Stomach (tissue), 9 donors: ENCODE data around the gene BZW1. TPM values are rescaled to one million over a fixed set of nuclear protein-coding genes. Genes with fewer than 3 reads are reported as not detected.

Experiments
- DNase-seq, 2 donors: peaks; one replicate each; pipeline versions ENCODE4 v3.0.0 to v3.0.0-alpha.2; 2013 to 2019
- H3K27ac ChIP-seq, 5 donors: fragments of 200-600 bp in 4 of 5; sonication (generic) in 4 of 5; one replicate each; pipeline ENCODE4 v1.5.1; 2013 to 2019; ENCODE audit warnings: mild to moderate bottlenecking in 1 of 5, moderate library complexity in 1 of 5
- H3K27me3 ChIP-seq, 3 donors: fragments of 200-600 bp; sonication (generic); one replicate each; pipeline ENCODE4 v1.5.1; 2017 to 2019; ENCODE audit warnings: mixed run types in 1 of 3
- H3K36me3 ChIP-seq, 4 donors: fragments of 200-600 bp; sonication (generic); 1 replicate in 3 of 4; 2 replicates in 1 of 4; pipeline ENCODE4 v1.5.1; 2016 to 2019
- H3K4me1 ChIP-seq, 4 donors: fragments of 200-600 bp; sonication (generic); one replicate each; pipeline ENCODE4 v1.5.1; 2016 to 2019
- H3K4me3 ChIP-seq, 4 donors: fragments of 200-600 bp; sonication (generic) in 3 of 4; one replicate each; pipeline ENCODE4 v1.5.1; 2016 to 2019; ENCODE audit warnings: mild to moderate bottlenecking in 1 of 4
- H3K9me3 ChIP-seq, 4 donors: fragments of 200-600 bp; sonication (generic); one replicate each; pipeline ENCODE4 v1.5.1; 2016 to 2019
- EP300 ChIP-seq: sonication (generic); formaldehyde crosslinking; IDR thresholded peaks from one replicate; pipeline ENCODE4 v1.6.1; 2017; ENCODE audit warnings: antibody characterized with exemption
- POLR2A ChIP-seq, 4 donors: fragments of 450-650 bp; IDR thresholded peaks; one replicate each; pipeline ENCODE4 v1.6.1; 2016; ENCODE audit warnings: antibody characterized with exemption in 4 of 4, control low read depth in 2 of 4, mild to moderate bottlenecking in 1 of 4, moderate library complexity in 1 of 4
- POLR2AphosphoS5 ChIP-seq, 3 donors: sonication (generic); formaldehyde crosslinking; IDR thresholded peaks; one replicate each; pipeline ENCODE4 v1.6.1; 2016; ENCODE audit warnings: antibody characterized with exemption in 3 of 3
- WGBS, 5 donors: extraction: QIAGEN DNeasy Blood & Tissue Kit in 3 of 5; methylation state at CpG; one replicate each; pipeline versions ENCODE4 v1.1.5 to v1.1.7; 2013 to 2018; 5-methylcytosine and 5-hydroxymethylcytosine counted together
- intact Hi-C: fragments of 100-400 bp; cut with DNase I; formaldehyde crosslinking; loops from one replicate; pipeline ENCODE4 v1.15.1; 2023; ENCODE audit warnings: low total_unique reads
- polyA plus RNA-seq, 3 donors: library from polyadenylated mRNA; stranded (reverse); fragments of 200-250 nt; gene quantifications; one replicate each; pipeline ENCODE4 v1.2.3, GENCODE V29; 2013
- total RNA-seq, 5 donors: library from RNA; depleted of rRNA; stranded (reverse); fragments of >200 nt; gene quantifications; one replicate each; pipeline versions ENCODE4 v1.1.0 to v1.2.3, GENCODE V29; 2014 to 2016
- TF ChIP-seq, protein P1 (sequence below), 7 experiments: fragments of 450-650 bp in 4 of 7; fragments of 200-600 bp in 3 of 7; sonication (generic) in 3 of 7; IDR thresholded peaks; one replicate each; pipeline ENCODE4 v1.5.1; 2016 to 2019; ENCODE audit warnings: antibody characterized with exemption in 7 of 7, control low read depth in 2 of 7, mild to moderate bottlenecking in 1 of 7
- donor health status: healthy with polysubstance abuse.
- donor health status: Bipolar disorder and iron deficiency.
- donor health status: healthy.

The BZW1 gene
- total and polyA plus RNA-seq, 8 donors, result 31.0 to 530 (median 94.4) TPM

GRCh38 chr2:200834701-200835100, 23.0 kb downstream of the BZW1 start:
- no peak for DNase-seq
- WGBS, 5 donors, result 84 to 94% (median 93%) methylated on average over 4 of the region's 4 CpGs
- no peak overlapping the region for H3K27ac ChIP-seq
- H3K27me3 ChIP-seq, result no peaks in the 10 kb centered on the region
- intact Hi-C loops, result no loop called here
- H3K4me3 ChIP-seq, result no peak overlapping the region
- peaks cover 6 to 18% (median 13%) of the 10 kb centered on the region in 4 donors for H3K9me3 ChIP-seq
- no peaks in the 10 kb centered on the region for H3K4me1 ChIP-seq
- TF ChIP-seq POLR2A (IDR thresholded peaks at IDR 0.05) (no peak), EP300 (no peak), POLR2AphosphoS5 (IDR thresholded peaks at IDR 0.05) (no peak)
- TF ChIP-seq, protein P1, sequence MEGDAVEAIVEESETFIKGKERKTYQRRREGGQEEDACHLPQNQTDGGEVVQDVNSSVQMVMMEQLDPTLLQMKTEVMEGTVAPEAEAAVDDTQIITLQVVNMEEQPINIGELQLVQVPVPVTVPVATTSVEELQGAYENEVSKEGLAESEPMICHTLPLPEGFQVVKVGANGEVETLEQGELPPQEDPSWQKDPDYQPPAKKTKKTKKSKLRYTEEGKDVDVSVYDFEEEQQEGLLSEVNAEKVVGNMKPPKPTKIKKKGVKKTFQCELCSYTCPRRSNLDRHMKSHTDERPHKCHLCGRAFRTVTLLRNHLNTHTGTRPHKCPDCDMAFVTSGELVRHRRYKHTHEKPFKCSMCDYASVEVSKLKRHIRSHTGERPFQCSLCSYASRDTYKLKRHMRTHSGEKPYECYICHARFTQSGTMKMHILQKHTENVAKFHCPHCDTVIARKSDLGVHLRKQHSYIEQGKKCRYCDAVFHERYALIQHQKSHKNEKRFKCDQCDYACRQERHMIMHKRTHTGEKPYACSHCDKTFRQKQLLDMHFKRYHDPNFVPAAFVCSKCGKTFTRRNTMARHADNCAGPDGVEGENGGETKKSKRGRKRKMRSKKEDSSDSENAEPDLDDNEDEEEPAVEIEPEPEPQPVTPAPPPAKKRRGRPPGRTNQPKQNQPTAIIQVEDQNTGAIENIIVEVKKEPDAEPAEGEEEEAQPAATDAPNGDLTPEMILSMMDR (IDR thresholded peaks at IDR 0.05), result no peak
- H3K36me3 ChIP-seq, result no peaks in the 10 kb centered on the region

GRCh38 chr2:200839513-200839912, 27.8 kb downstream of the BZW1 start:
- intact Hi-C loops, result no loop called here
- TF ChIP-seq, protein P1 (IDR thresholded peaks at IDR 0.05), result no peak
- TF ChIP-seq EP300 (no peak), POLR2A (IDR thresholded peaks at IDR 0.05) (no peak), POLR2AphosphoS5 (IDR thresholded peaks at IDR 0.05) (no peak)
- no peak overlapping the region for H3K27ac ChIP-seq
- no peak for DNase-seq
- no peaks in the 10 kb centered on the region for H3K36me3 ChIP-seq
- H3K27me3 ChIP-seq, result no peaks in the 10 kb centered on the region
- H3K4me1 ChIP-seq, result no peaks in the 10 kb centered on the region
- peaks cover 6 to 18% (median 13%) of the 10 kb centered on the region in 4 donors for H3K9me3 ChIP-seq
- WGBS, 5 donors, result 77 to 100% (median 94%) methylated on average over 2 to 3 of the region's 3 CpGs
- no peak overlapping the region for H3K4me3 ChIP-seq

- WGBS, 5 donors, result 90 to 94% (median 93%) methylated on average over 12 to 24 of the region's 24 CpGs
- no peaks in the 10 kb centered on the region for H3K4me1 ChIP-seq
- no peaks in the 10 kb centered on the region for H3K36me3 ChIP-seq
- no peak for DNase-seq
- TF ChIP-seq EP300, result no peak
- TF ChIP-seq, protein P1 (IDR thresholded peaks at IDR 0.05), result no peak
- TF ChIP-seq POLR2A (IDR thresholded peaks at IDR 0.05), result no peak
- TF ChIP-seq POLR2AphosphoS5 (IDR thresholded peaks at IDR 0.05), result no peak
- H3K4me3 ChIP-seq, result no peak overlapping the region
- no peaks in the 10 kb centered on the region for H3K9me3 ChIP-seq
- no peaks in the 10 kb centered on the region for H3K27me3 ChIP-seq
- intact Hi-C loops, result no loop called here
- no peak overlapping the region for H3K27ac ChIP-seq
Observed at GRCh38 chr2:200843993-200844948, 32.6 kb downstream of the BZW1 start.

DNA sequence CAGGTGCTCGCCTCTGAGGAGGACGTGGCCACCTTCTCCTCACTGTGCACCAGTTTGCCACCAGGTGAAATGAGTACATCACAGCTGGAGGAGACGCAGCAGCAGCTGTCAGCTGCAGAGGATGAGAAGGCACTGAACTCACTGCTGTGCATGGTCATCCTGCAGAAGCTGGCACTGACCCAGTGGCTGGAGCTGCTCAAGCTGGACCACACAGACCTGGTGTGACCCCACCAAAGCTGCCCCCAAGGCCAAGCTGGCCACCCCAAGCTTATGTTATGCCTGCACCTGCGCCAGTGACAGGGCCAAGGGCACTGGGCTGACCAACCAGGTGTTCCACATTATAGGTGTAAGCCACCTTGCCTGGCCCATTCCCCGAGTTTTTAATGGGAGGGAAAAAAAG, 33.5 kb downstream of the BZW1 start:
- H3K4me3 ChIP-seq, result no peak overlapping the region
- DNase-seq, result no peak

More for the DNA sequence above, 33.5 kb downstream of the BZW1 start:
- intact Hi-C loops, result no loop called here
- Histone ChIP-seq H3K27me3 (no peaks in the 10 kb centered on the region), H3K4me1 (no peaks in the 10 kb centered on the region), H3K9me3 (no peaks in the 10 kb centered on the region), H3K36me3 (peaks cover 0 to 2% (median under 1%) of the 10 kb centered on the region in 4 donors), H3K27ac (no peak overlapping the region)
- TF ChIP-seq POLR2A (IDR thresholded peaks at IDR 0.05) (no peak), POLR2AphosphoS5 (IDR thresholded peaks at IDR 0.05) (no peak), EP300 (no peak)
- TF ChIP-seq, protein P1 (IDR thresholded peaks at IDR 0.05), result no peak
- 86 to 95% (median 90%) methylated on average over 4 to 5 of the region's 5 CpGs for WGBS, 5 donors
